HCT116 (cell line): ENCODE measurements around the gene KRT86. TPM values are rescaled to one million over a fixed set of nuclear protein-coding genes. Genes with fewer than 3 reads are reported as not detected.

ENCODE experiments used
- ATAC-seq: fragments of 200-7000 bp; cut with Tn5 transposase; 2 replicates; pipeline ENCODE4 v1.9.1; 2020; ENCODE audit warnings: mild to moderate bottlenecking, moderate library complexity
- BruUV-seq: library from RNA; stranded (reverse); fragments of 400-500 nt; replicated peaks from 2 replicates; lab custom pipeline; 2021; lab: Mats Ljungman, UMichigan
- CTCF ChIA-PET: fragments of 300-600 bp; sonication (Branson Sonifier 250); formaldehyde crosslinking; loops from one replicate; lab custom pipeline; 2021; ENCODE audit warnings: antibody characterized with exemption; lab: Charles Lee
- POLR2A ChIA-PET: fragments of 300-600, 350-600 bp; sonication (Branson Sonifier 250); formaldehyde crosslinking; loops from one replicate; lab custom pipeline; 2021; ENCODE audit warnings: antibody characterized with exemption; lab: Charles Lee
- RAD21 ChIA-PET, 2 experiments: fragments of 300-600 bp; sonication (Branson Sonifier 250); formaldehyde crosslinking; loops; one replicate each; lab custom pipeline; 2023; ENCODE audit warnings: low total read pairs in 2 of 2; ENCODE audit not compliant: uncharacterized antibody in 2 of 2, unreplicated experiment in 2 of 2, low non-redundant PET in 1 of 2; lab: Charles Lee
- DNase-seq: peaks from one replicate; pipeline ENCODE4 v3.0.0-alpha.2; 2010; ENCODE audit warnings: low read depth, low spot score
- H2AFZ ChIP-seq: fragments of 200-600 bp; shearing (Covaris generic), sonication (generic); 2 replicates; pipeline ENCODE4 v1.6.1; 2017; ENCODE audit warnings: low read depth, mixed run types, mixed read lengths, antibody characterized with exemption, low read length; ENCODE audit not compliant: poor library complexity, severe bottlenecking
- H3K27ac ChIP-seq: 2 replicates; pipeline ENCODE4 v1.5.1; 2012; ENCODE audit warnings: low read depth, low read length
- H3K27me3 ChIP-seq: fragments of 200-600 bp; sonication (generic); 2 replicates; pipeline ENCODE4 v1.6.1; 2016; ENCODE audit warnings: mixed run types, low read length, mixed read lengths; ENCODE audit not compliant: insufficient read depth
- H3K36me3 ChIP-seq, 2 experiments: fragments of 200-500 bp in 1 of 2; fragments of 200-600 bp in 1 of 2; sonication (Bioruptor generic) in 1 of 2; sonication (generic) in 1 of 2; 2 replicates each; pipeline versions ENCODE4 v1.5.1 to v1.6.1; 2014 to 2016; ENCODE audit warnings: low read length in 2 of 2, inconsistent platforms in 1 of 2, mixed read lengths in 1 of 2, mixed run types in 1 of 2; ENCODE audit not compliant: insufficient read depth in 2 of 2, control insufficient read depth in 1 of 2
- H3K4me1 ChIP-seq, 2 experiments: fragments of 200-600 bp in 1 of 2; sonication (generic) in 1 of 2; 2 replicates each; pipeline versions ENCODE4 v1.5.1 to v1.6.1; 2012 to 2017; ENCODE audit warnings: low read length in 2 of 2, inconsistent platforms in 1 of 2, mild to moderate bottlenecking in 1 of 2, mixed read lengths in 1 of 2, mixed run types in 1 of 2, moderate library complexity in 1 of 2; ENCODE audit not compliant: insufficient read depth in 2 of 2, control insufficient read depth in 1 of 2
- H3K4me2 ChIP-seq: fragments of 200-600 bp; sonication (generic); 2 replicates; pipeline ENCODE4 v1.6.1; 2017; ENCODE audit warnings: mixed run types, low read length, mixed read lengths
- H3K4me3 ChIP-seq, 2 experiments: fragments of 200-600 bp in 1 of 2; sonication (generic) in 1 of 2; replicated peaks in 1 of 2; 2 replicates each; pipeline ENCODE4 v1.5.1; 2011 to 2016; ENCODE audit warnings: low read length in 2 of 2, control low read depth in 1 of 2, low read depth in 1 of 2, mild to moderate bottlenecking in 1 of 2, mixed read lengths in 1 of 2, mixed run types in 1 of 2
- H3K79me2 ChIP-seq: fragments of 200-600 bp; sonication (generic); 2 replicates; pipeline ENCODE4 v1.6.1; 2017; ENCODE audit warnings: mild to moderate bottlenecking, mixed run types, low read length, moderate library complexity, mixed read lengths; ENCODE audit not compliant: insufficient read depth
- H3K9ac ChIP-seq: fragments of 200-600 bp; sonication (generic); 2 replicates; pipeline ENCODE4 v1.6.1; 2016; ENCODE audit warnings: low read length, mixed read lengths
- H3K9me2 ChIP-seq: fragments of 200-600 bp; sonication (generic), shearing (Covaris generic); 2 replicates; pipeline ENCODE4 v1.6.1; 2017; ENCODE audit warnings: mixed run types, mild to moderate bottlenecking, moderate library complexity; ENCODE audit not compliant: insufficient read depth
- H3K9me3 ChIP-seq, 2 experiments: fragments of 200-500 bp in 1 of 2; fragments of 200-600 bp in 1 of 2; sonication (Bioruptor generic) in 1 of 2; sonication (generic) in 1 of 2; 2 replicates each; pipeline ENCODE4 v1.6.1; 2014 to 2017; ENCODE audit warnings: low read length in 2 of 2, mixed read lengths in 2 of 2, inconsistent platforms in 1 of 2, low read depth in 1 of 2, mild to moderate bottlenecking in 1 of 2, mixed run types in 1 of 2, moderate library complexity in 1 of 2; ENCODE audit not compliant: control insufficient read depth in 1 of 2, insufficient read depth in 1 of 2
- H4K20me1 ChIP-seq: fragments of 200-600 bp; sonication (generic), shearing (Covaris generic); 2 replicates; pipeline ENCODE4 v1.6.1; 2017; ENCODE audit warnings: mixed run types, mild to moderate bottlenecking, moderate library complexity; ENCODE audit not compliant: insufficient read depth
- CBX3 ChIP-seq: IDR thresholded peaks from 2 replicates; pipeline ENCODE4 v1.6.1; 2012; ENCODE audit warnings: low read depth
- EGR1 ChIP-seq: IDR thresholded peaks from 2 replicates; pipeline ENCODE4 v1.6.1; 2012; ENCODE audit warnings: low read depth
- ELF1 ChIP-seq: IDR thresholded peaks from 2 replicates; pipeline ENCODE4 v1.6.1; 2012; ENCODE audit warnings: low read depth, borderline replicate concordance
- EZH2 ChIP-seq: fragments of 200-600 bp; sonication (generic); IDR thresholded peaks from 2 replicates; pipeline ENCODE4 v1.6.1; 2017; ENCODE audit warnings: antibody characterized with exemption, mixed run types
- EZH2phosphoT487 ChIP-seq: fragments of 200-600 bp; IDR thresholded peaks from 2 replicates; pipeline ENCODE4 v1.6.1; 2018; ENCODE audit warnings: antibody characterized with exemption, borderline replicate concordance
- JUND ChIP-seq: IDR thresholded peaks from 2 replicates; pipeline ENCODE4 v1.6.1; 2012
- RAD21 ChIP-seq: IDR thresholded peaks from 2 replicates; pipeline ENCODE4 v1.6.1; 2012; ENCODE audit warnings: low read depth, mild to moderate bottlenecking
- SIN3A ChIP-seq: IDR thresholded peaks from 2 replicates; pipeline ENCODE4 v1.6.1; 2012; ENCODE audit warnings: low read depth
- SP1 ChIP-seq: IDR thresholded peaks from 2 replicates; pipeline ENCODE4 v1.6.1; 2012; ENCODE audit warnings: low read depth
- TCF7L2 ChIP-seq: IDR thresholded peaks from 2 replicates; pipeline ENCODE4 v1.7.0; 2011; ENCODE audit warnings: borderline replicate concordance, inconsistent platforms; ENCODE audit not compliant: insufficient read depth, insufficient read length; ENCODE audit errors: extremely low read depth
- YY1 ChIP-seq: IDR thresholded peaks from 2 replicates; pipeline ENCODE4 v1.6.1; 2011; ENCODE audit warnings: low read length, low read depth, moderate library complexity, mild to moderate bottlenecking; ENCODE audit not compliant: insufficient replicate concordance; ENCODE audit errors: extremely low read depth
- ZFX ChIP-seq: fragments of 450-650 bp; IDR thresholded peaks from 2 replicates; pipeline ENCODE4 v1.6.1; 2017
- ZNF274 ChIP-seq: fragments of 200-500 bp; sonication (Bioruptor generic); IDR thresholded peaks from 2 replicates; pipeline ENCODE4 v1.6.1; 2014; ENCODE audit warnings: mild to moderate bottlenecking, low read depth, low read length, inconsistent platforms
- intact Hi-C: fragments of 100-400 bp; cut with micrococcal nuclease; formaldehyde crosslinking; loops from 2 replicates; pipeline ENCODE4 v1.10.0; 2022
- total RNA-seq: library from RNA; stranded (reverse); gene quantifications from one replicate; pipeline ENCODE4 v1.2.1, GENCODE V29; 2021; ENCODE audit not compliant: unreplicated experiment
- TF ChIP-seq, protein P1 (sequence below): IDR thresholded peaks from 2 replicates; pipeline ENCODE4 v1.6.1; 2011; ENCODE audit warnings: mild to moderate bottlenecking, low read length, moderate library complexity; ENCODE audit not compliant: insufficient replicate concordance; ENCODE audit errors: extremely low read depth

KRT86 gene
- total RNA-seq, 1 experiment from 2014 or later, result 1.5 TPM

DNA sequence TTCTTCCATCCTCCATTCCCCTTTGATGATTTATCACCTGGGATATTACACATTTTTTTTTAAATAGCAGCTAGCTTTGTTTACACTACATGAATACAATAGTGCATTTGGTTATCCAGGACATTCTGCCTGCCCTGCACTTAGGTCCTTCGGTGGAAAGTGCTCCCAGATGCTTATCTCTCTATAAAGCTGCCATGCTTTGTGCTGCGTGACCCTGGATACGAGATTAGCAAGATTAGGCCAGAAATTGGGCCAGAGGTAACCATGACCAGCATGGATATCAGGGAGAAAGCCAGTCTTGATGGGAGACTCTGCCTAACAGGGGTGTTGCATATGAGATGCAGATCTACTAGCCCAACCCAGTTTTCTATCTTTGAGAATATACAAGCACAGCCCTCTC, 58.9 kb downstream of the KRT86 start:
- Histone ChIP-seq H3K9me3 (no peaks in the 10 kb centered on the region), H3K4me3 (no peak overlapping the region), H3K27ac (no peak overlapping the region), H3K4me2 (no peak overlapping the region), H3K9me2 (no peaks in the 10 kb centered on the region), H3K36me3 (no peaks in the 10 kb centered on the region), H3K9ac (no peak overlapping the region), H3K4me1 (peaks cover 0 to 13% of the 10 kb centered on the region in 2 experiments; a peak in 2 of 4 replicates), H3K79me2 (no peaks in the 10 kb centered on the region), H2AFZ (no peak overlapping the region), H3K27me3 (no peaks in the 10 kb centered on the region), H4K20me1 (no peaks in the 10 kb centered on the region)
- BruUV-seq, result no TSS peak
- ATAC-seq, result no peak
- TF ChIP-seq, protein P1, sequence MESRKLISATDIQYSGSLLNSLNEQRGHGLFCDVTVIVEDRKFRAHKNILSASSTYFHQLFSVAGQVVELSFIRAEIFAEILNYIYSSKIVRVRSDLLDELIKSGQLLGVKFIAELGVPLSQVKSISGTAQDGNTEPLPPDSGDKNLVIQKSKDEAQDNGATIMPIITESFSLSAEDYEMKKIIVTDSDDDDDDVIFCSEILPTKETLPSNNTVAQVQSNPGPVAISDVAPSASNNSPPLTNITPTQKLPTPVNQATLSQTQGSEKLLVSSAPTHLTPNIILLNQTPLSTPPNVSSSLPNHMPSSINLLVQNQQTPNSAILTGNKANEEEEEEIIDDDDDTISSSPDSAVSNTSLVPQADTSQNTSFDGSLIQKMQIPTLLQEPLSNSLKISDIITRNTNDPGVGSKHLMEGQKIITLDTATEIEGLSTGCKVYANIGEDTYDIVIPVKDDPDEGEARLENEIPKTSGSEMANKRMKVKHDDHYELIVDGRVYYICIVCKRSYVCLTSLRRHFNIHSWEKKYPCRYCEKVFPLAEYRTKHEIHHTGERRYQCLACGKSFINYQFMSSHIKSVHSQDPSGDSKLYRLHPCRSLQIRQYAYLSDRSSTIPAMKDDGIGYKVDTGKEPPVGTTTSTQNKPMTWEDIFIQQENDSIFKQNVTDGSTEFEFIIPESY, result no peak
- TF ChIP-seq ELF1 (no peak), EZH2phosphoT487 (no peak), YY1 (no peak), SP1 (no peak), TCF7L2 (no peak), ZFX (no peak), EZH2 (no peak), CBX3 (no peak), SIN3A (no peak), ZNF274 (no peak), EGR1 (no peak), RAD21 (no peak), JUND (no peak)
- DNase-seq, result no peak
- CTCF ChIA-PET, result no interaction called here
- intact Hi-C loops, result no loop called here
- RAD21 ChIA-PET, result no interaction called here
- POLR2A ChIA-PET, result interaction anchor here (0.5 to 0.9 kb wide), 2 partner anchors 25 to 674 kb away, joined by 4 read pairs; no protein-coding TSS in a partner anchor
